OCI-LY3 (cell line): ENCODE results near the gene MDGA2.

ENCODE experiments used
- EZH2phosphoT487 ChIP-seq: fragments of 200-600 bp; shearing (Covaris generic); IDR thresholded peaks from 2 replicates; pipeline ENCODE4 v1.6.1; 2018; ENCODE audit warnings: antibody characterized with exemption, mixed run types, low read depth
- TF ChIP-seq, protein P1 (sequence below): fragments of 200-600, 300-600 bp; sonication (generic); IDR thresholded peaks from 2 replicates; pipeline ENCODE4 v1.5.1; 2014; ENCODE audit warnings: antibody characterized with exemption, low read length, low read depth

DNA sequence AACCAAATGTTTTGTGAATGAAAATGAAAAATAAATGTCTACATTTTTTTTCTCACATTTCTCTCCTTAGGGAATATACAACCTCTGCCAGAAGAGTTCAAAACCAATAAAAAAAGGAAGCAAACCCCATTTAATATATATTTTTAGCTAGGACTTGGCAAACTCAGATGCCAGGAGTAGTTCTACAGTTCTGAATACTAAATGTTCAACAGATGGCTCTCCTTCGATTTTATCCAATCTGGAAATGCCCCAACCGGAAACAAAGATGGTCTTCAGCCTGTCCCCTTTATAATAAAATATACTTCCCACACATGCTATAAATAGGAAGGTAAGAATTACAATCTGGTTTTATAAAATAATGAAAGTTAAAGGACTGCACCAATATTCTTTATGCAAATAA is 330.4 kb downstream of the MDGA2 start:
- TF ChIP-seq EZH2phosphoT487, result no peak
- TF ChIP-seq, protein P1, sequence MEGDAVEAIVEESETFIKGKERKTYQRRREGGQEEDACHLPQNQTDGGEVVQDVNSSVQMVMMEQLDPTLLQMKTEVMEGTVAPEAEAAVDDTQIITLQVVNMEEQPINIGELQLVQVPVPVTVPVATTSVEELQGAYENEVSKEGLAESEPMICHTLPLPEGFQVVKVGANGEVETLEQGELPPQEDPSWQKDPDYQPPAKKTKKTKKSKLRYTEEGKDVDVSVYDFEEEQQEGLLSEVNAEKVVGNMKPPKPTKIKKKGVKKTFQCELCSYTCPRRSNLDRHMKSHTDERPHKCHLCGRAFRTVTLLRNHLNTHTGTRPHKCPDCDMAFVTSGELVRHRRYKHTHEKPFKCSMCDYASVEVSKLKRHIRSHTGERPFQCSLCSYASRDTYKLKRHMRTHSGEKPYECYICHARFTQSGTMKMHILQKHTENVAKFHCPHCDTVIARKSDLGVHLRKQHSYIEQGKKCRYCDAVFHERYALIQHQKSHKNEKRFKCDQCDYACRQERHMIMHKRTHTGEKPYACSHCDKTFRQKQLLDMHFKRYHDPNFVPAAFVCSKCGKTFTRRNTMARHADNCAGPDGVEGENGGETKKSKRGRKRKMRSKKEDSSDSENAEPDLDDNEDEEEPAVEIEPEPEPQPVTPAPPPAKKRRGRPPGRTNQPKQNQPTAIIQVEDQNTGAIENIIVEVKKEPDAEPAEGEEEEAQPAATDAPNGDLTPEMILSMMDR, result no peak
